K562 (cell line): Measurements from ENCODE around the gene PLCB4. TPM values are rescaled to one million over a fixed set of nuclear protein-coding genes. Genes with fewer than 3 reads are reported as not detected.
A peak's percentile ranks its signal among the peaks of the same experiment; 100 is the strongest.

Source experiments
- ATAC-seq: fragments of 200-7000 bp; cut with Tn5 transposase; 3 replicates; pipeline ENCODE4 v1.9.1; 2020; ENCODE audit warnings: moderate library complexity
- BruUV-seq: library from RNA; stranded (reverse); fragments of 400-500 nt; replicated peaks from 2 replicates; lab custom pipeline; 2021; lab: Mats Ljungman, UMichigan
- CTCF ChIA-PET: fragments of 300-600 bp; formaldehyde crosslinking; extraction: SDS; loops from one replicate; lab custom pipeline; 2021; ENCODE audit warnings: low intra/inter-chr PET ratio; lab: Yijun Ruan, JAX
- POLR2A ChIA-PET: fragments of 300-600, 350-650 bp; sonication (Branson Sonifier 250); formaldehyde crosslinking; extraction: SDS; loops from one replicate; lab custom pipeline; 2021; ENCODE audit warnings: antibody characterized with exemption, inconsistent platforms; lab: Yijun Ruan, JAX
- DNase-seq, 4 experiments: peaks; one replicate each; pipeline versions ENCODE4 v3.0.0 to v3.0.0-alpha.2; 2011 to 2018; ENCODE audit warnings: low spot score in 3 of 4, mixed read lengths in 3 of 4; ENCODE audit errors: extremely low read depth in 1 of 4
- FAIRE-seq: peaks from 2 replicates; lab custom pipeline; 2011; peaks lifted over from hg19 to GRCh38; lab: Jason Lieb, UNC
- H2AFZ ChIP-seq: 2 replicates; pipeline ENCODE4 v1.6.0; 2011; ENCODE audit warnings: low read depth, low read length, control low read depth, inconsistent platforms
- H3K27ac ChIP-seq: fragments of 200-600 bp; 3 replicates; pipeline ENCODE4 v1.8.0; 2011; ENCODE audit warnings: low read depth, mild to moderate bottlenecking, control low read depth, inconsistent platforms, low read length, moderate library complexity, mixed read lengths; ENCODE audit errors: extremely low read depth
- H3K27me3 ChIP-seq, 2 experiments: fragments of 300-600 bp in 1 of 2; 2 replicates in 1 of 2; 3 replicates in 1 of 2; pipeline versions ENCODE4 v1.6.0 to v1.8.0; 2011; ENCODE audit warnings: inconsistent platforms in 2 of 2, low read length in 2 of 2, mild to moderate bottlenecking in 1 of 2, mixed read lengths in 1 of 2, moderate library complexity in 1 of 2; ENCODE audit not compliant: control insufficient read depth in 2 of 2, insufficient read depth in 2 of 2
- H3K36me3 ChIP-seq: fragments of 300-600 bp; 3 replicates; pipeline ENCODE4 v1.8.0; 2011; ENCODE audit warnings: mild to moderate bottlenecking, low read length, inconsistent platforms; ENCODE audit not compliant: control insufficient read depth, insufficient read depth
- H3K4me1 ChIP-seq, 2 experiments: fragments of 200-600 bp in 1 of 2; replicated peaks in 1 of 2; 2 replicates in 1 of 2; 3 replicates in 1 of 2; pipeline versions ENCODE4 v1.5.1 to v1.8.0; 2011; ENCODE audit warnings: inconsistent platforms in 2 of 2, low read length in 2 of 2, mild to moderate bottlenecking in 1 of 2, mixed read lengths in 1 of 2, moderate library complexity in 1 of 2; ENCODE audit not compliant: control insufficient read depth in 2 of 2, insufficient read depth in 2 of 2
- H3K4me2 ChIP-seq: 2 replicates; pipeline ENCODE4 v1.6.1; 2011; ENCODE audit warnings: low read length, control low read depth, inconsistent platforms, mixed read lengths; ENCODE audit not compliant: insufficient read depth
- H3K4me3 ChIP-seq: fragments of 200-600 bp; sonication (generic), shearing (Covaris generic); 2 replicates; pipeline ENCODE4 v1.5.1; 2016; ENCODE audit warnings: control low read depth, inconsistent platforms
- H3K79me2 ChIP-seq: fragments of 200-600 bp; 3 replicates; pipeline ENCODE4 v1.8.0; 2011; ENCODE audit warnings: low read length, inconsistent platforms; ENCODE audit not compliant: control insufficient read depth, insufficient read depth
- H3K9ac ChIP-seq, 2 experiments: 2 replicates each; pipeline versions ENCODE4 v1.6.0 to v1.6.1; 2011; ENCODE audit warnings: low read depth in 2 of 2, low read length in 2 of 2, control low read depth in 1 of 2, inconsistent platforms in 1 of 2, mild to moderate bottlenecking in 1 of 2, mixed read lengths in 1 of 2; ENCODE audit not compliant: insufficient read depth in 1 of 2
- H3K9me1 ChIP-seq: one replicate; pipeline ENCODE4 v1.6.0; 2011; ENCODE audit warnings: inconsistent platforms, mild to moderate bottlenecking, low read length, moderate library complexity; ENCODE audit not compliant: control insufficient read depth, insufficient read depth
- H3K9me3 ChIP-seq: replicated peaks from 2 replicates; pipeline ENCODE4 v1.5.1; 2011; ENCODE audit warnings: low read depth, low read length, inconsistent platforms; ENCODE audit not compliant: control insufficient read depth, insufficient read depth
- H4K20me1 ChIP-seq: replicated peaks from 2 replicates; pipeline ENCODE4 v1.6.1; 2011; ENCODE audit warnings: low read length, inconsistent platforms, mixed read lengths; ENCODE audit not compliant: control insufficient read depth, insufficient read depth
- ARID3A ChIP-seq: IDR thresholded peaks from 2 replicates; pipeline ENCODE4 v1.6.1; 2012; ENCODE audit warnings: low read depth, low read length, improper control_type of control experiment, borderline replicate concordance
- ARID4B ChIP-seq: sonication (generic); formaldehyde crosslinking; IDR thresholded peaks from 2 replicates; pipeline ENCODE4 v1.8.0; 2022; ENCODE audit warnings: mild to moderate bottlenecking, missing genetic modification reagents
- EZH2 ChIP-seq: IDR thresholded peaks from 2 replicates; pipeline ENCODE4 v1.6.1; 2012; ENCODE audit warnings: low read depth, mild to moderate bottlenecking, inconsistent platforms, low read length, borderline replicate concordance
- FOSL1 ChIP-seq: fragments of 200-800 bp; sonication (Bioruptor generic); conservative IDR thresholded peaks from 2 replicates; pipeline ENCODE4 v1.6.1; 2016; ENCODE audit warnings: missing genetic modification characterization, missing compliant biosample characterization
- IFI16 ChIP-seq: fragments of 250-450 bp; sonication (Bioruptor Pico); IDR thresholded peaks from 2 replicates; pipeline ENCODE4 v2.1.2; 2022; ENCODE audit warnings: mild to moderate bottlenecking, inconsistent platforms
- JUND ChIP-seq, 2 experiments: IDR thresholded peaks; 2 replicates in 1 of 2; 3 replicates in 1 of 2; pipeline ENCODE4 v1.6.1; 2011; ENCODE audit warnings: borderline replicate concordance in 2 of 2, low read depth in 2 of 2, low read length in 2 of 2, improper control_type of control experiment in 1 of 2, missing biosample characterization in 1 of 2, missing genetic modification characterization in 1 of 2, missing genetic modification reagents in 1 of 2
- MAX ChIP-seq: sonication (generic); formaldehyde crosslinking; IDR thresholded peaks from 2 replicates; pipeline ENCODE4 v1.9.0; 2022; ENCODE audit warnings: mild to moderate bottlenecking, missing genetic modification reagents
- MBD1 ChIP-seq: fragments of 250-450 bp; sonication (Bioruptor Pico); IDR thresholded peaks from 2 replicates; pipeline ENCODE4 v1.8.0; 2022; ENCODE audit warnings: inconsistent platforms
- MEF2A ChIP-seq: IDR thresholded peaks from 2 replicates; pipeline ENCODE4 v1.6.1; 2011; ENCODE audit warnings: low read depth, mild to moderate bottlenecking, low read length, moderate library complexity; ENCODE audit not compliant: control insufficient read depth
- PTRF ChIP-seq: fragments of 450-650 bp; IDR thresholded peaks from 2 replicates; pipeline ENCODE4 v1.6.1; 2016; ENCODE audit warnings: mild to moderate bottlenecking, missing genetic modification characterization, missing compliant biosample characterization
- SMAD3 ChIP-seq: fragments of 450-650 bp; formaldehyde crosslinking; conservative IDR thresholded peaks from 2 replicates; pipeline ENCODE4 v1.4.0; 2020; ENCODE audit warnings: mild to moderate bottlenecking
- WHSC1 ChIP-seq: IDR thresholded peaks from one replicate; pipeline ENCODE4 v1.6.1; 2012; ENCODE audit warnings: low read length, control low read depth, inconsistent platforms
- WGBS: fragments of 100-300 bp; shearing (Covaris generic); methylation state at CpG from one replicate; pipeline ENCODE4 v1.1.6; 2016; ENCODE audit warnings: low coverage, mixed read lengths; ENCODE audit not compliant: insufficient coverage; ENCODE audit errors: missing lambda C conversion rate; 5-methylcytosine and 5-hydroxymethylcytosine counted together
- in situ Hi-C: fragments of 300-500 bp; cut with MboI; formaldehyde crosslinking; loops from 4 replicates; pipeline ENCODE4 v1.15.0; 2018; ENCODE audit warnings: inconsistent platforms, mixed read lengths
- intact Hi-C: fragments of 100-400 bp; cut with micrococcal nuclease; formaldehyde crosslinking; loops from 2 replicates; pipeline ENCODE4 v1.14.2; 2022
- polyA plus RNA-seq, 8 experiments: library from polyadenylated mRNA; depleted of rRNA in 4 of 8; stranded (reverse) in 5 of 8; unstranded in 3 of 8; fragments of >200 nt; fragmentation: Nextera tagmentation in 2 of 8; fragmentation: Illumina TruSeq in 1 of 8; extraction: Ambion mirVana in 2 of 8; extraction: Trizol in 1 of 8; gene quantifications; 2 replicates each; pipeline versions ENCODE4 v1.2.1 to v1.2.3, GENCODE V29; 2011 to 2014; ENCODE audit warnings: inconsistent platforms in 1 of 8, missing spikeins in 1 of 8
- total RNA-seq, 7 experiments: library from RNA; depleted of rRNA in 6 of 7; stranded (reverse); fragments of >200 nt in 6 of 7; fragmentation: Illumina TruSeq in 2 of 7; extraction: Trizol in 2 of 7; gene quantifications; 2 replicates each; pipeline versions ENCODE4 v1.2.1 to v1.2.3, GENCODE V29; 2011 to 2021; ENCODE audit warnings: low replicate concordance in 1 of 7

The PLCB4 gene
- total and polyA plus RNA-seq, 9 of the 15 experiments (the other 6 are each of a cell fraction or from before 2014, with no cell fraction given), result 0.20 to 2.9 (median 0.52) TPM

- no peak for ATAC-seq
- WGBS, result 27% methylated on average over 2 of the region's 2 CpGs
- intact Hi-C loops, result no loop called here
- TF ChIP-seq ARID3A (no peak), IFI16 (CRISPR knock-in tag) (no peak), EZH2 (no peak), JUND (IDR thresholded peaks at IDR 0.05; ENCODE audit: borderline replicate concordance, low read depth, low read length) (no peak), JUND (tag; IDR thresholded peaks at IDR 0.05; ENCODE audit: borderline replicate concordance, low read depth, low read length) (no peak), FOSL1 (tag) (no peak), MBD1 (CRISPR knock-in tag) (no peak), SMAD3 (CRISPR knock-in tag) (no peak), ARID4B (CRISPR knock-in tag) (no peak), MEF2A (no peak), WHSC1 (no peak), PTRF (no peak), MAX (no peak)
Observed at GRCh38 chr20:9134346-9134745, 65.5 kb downstream of the PLCB4 start.

More at GRCh38 chr20:9134346-9134745, 65.5 kb downstream of the PLCB4 start:
- no peak overlapping the region for H3K4me2 ChIP-seq
- no peaks in the 10 kb centered on the region for H3K9me1 ChIP-seq
- POLR2A ChIA-PET, result no interaction called here
- in situ Hi-C loops, result no loop called here
- no TSS peak for BruUV-seq
- FAIRE-seq (no peak), DNase-seq (no peak)
- H3K79me2 ChIP-seq, result no peaks in the 10 kb centered on the region
- H3K9me3 ChIP-seq, result no peaks in the 10 kb centered on the region
- no peak overlapping the region for H3K9ac ChIP-seq
- CTCF ChIA-PET, result no interaction called here
- no peaks in the 10 kb centered on the region for H3K36me3 ChIP-seq
- H3K4me1 ChIP-seq, result peaks cover 0 to 18% of the 10 kb centered on the region in 2 experiments; a peak in 3 of 5 replicates
- no peak overlapping the region for H3K4me3 ChIP-seq
- H4K20me1 ChIP-seq, result no peaks in the 10 kb centered on the region
- H2AFZ ChIP-seq, result peak overlapping the region; percentile 19; the same call in 1 of the 2 replicates
- no peak overlapping the region for H3K27ac ChIP-seq
- H3K27me3 ChIP-seq, result no peaks in the 10 kb centered on the region
